Measurements from ENCODE around the gene MEGF8. TPM values are rescaled to one million over a fixed set of nuclear protein-coding genes. Genes with fewer than 3 reads are reported as not detected.

Gene MEGF8
- total and polyA plus RNA-seq, 12 donors = 7.2 to 51.9 (median 29.7) TPM

GRCh38 chr19:42343344-42344110, 18.1 kb downstream of the MEGF8 start:
- Histone ChIP-seq H3K4me1 (replicated peaks in 1 of 2) (no peaks in the 10 kb centered on the region), H3K4me3 (no peak overlapping the region), H3K27ac (no peak overlapping the region), H3K9me3 (replicated peaks in 1 of 3) (no peaks in the 10 kb centered on the region), H3K36me3 (replicated peaks in 1 of 2) (peaks cover 0 to 8% of the 10 kb centered on the region in 2 donors), H3K27me3 (no peaks in the 10 kb centered on the region)
- no peak for TF ChIP-seq CTCF (IDR thresholded peaks at IDR 0.05)
- TF ChIP-seq POLR2A (IDR thresholded peaks at IDR 0.05) = no peak
- intact Hi-C loops (cut with DNase I) = no loop called here
- WGBS, 4 donors = 84 to 92% (median 88%) methylated on average over 10 to 17 of the region's 17 CpGs
- DNase-seq = no peak

- no peak overlapping the region for H3K4me3 ChIP-seq
- peaks cover 0 to 8% of the 10 kb centered on the region in 2 donors for H3K36me3 ChIP-seq (replicated peaks in 1 of 2)
- H3K9me3 ChIP-seq (replicated peaks in 1 of 3) = no peaks in the 10 kb centered on the region
- H3K4me1 ChIP-seq (replicated peaks in 1 of 2) = no peaks in the 10 kb centered on the region
- intact Hi-C loops (cut with DNase I) = no loop called here
- TF ChIP-seq CTCF (IDR thresholded peaks at IDR 0.05) = no peak
- no peak for TF ChIP-seq POLR2A (IDR thresholded peaks at IDR 0.05)
- no peaks in the 10 kb centered on the region for H3K27me3 ChIP-seq
- H3K27ac ChIP-seq = no peak overlapping the region
- 86 to 92% (median 89%) methylated on average over 11 to 18 of the region's 18 CpGs for WGBS, 4 donors
- no peak for DNase-seq
Measured at GRCh38 chr19:42344336-42344893, 19.0 kb downstream of the MEGF8 start.

GRCh38 chr19:42345191-42345812, 19.9 kb downstream of the MEGF8 start:
- no peaks in the 10 kb centered on the region for H3K27me3 ChIP-seq
- H3K27ac ChIP-seq = no peak overlapping the region
- 85 to 87% (median 86%) methylated on average over 6 of the region's 6 CpGs for WGBS, 4 donors
- intact Hi-C loops (cut with DNase I) = no loop called here
- peak in 1 of 7 donors; percentile 13 for DNase-seq
- peaks cover 0 to 8% of the 10 kb centered on the region in 2 donors for H3K36me3 ChIP-seq (replicated peaks in 1 of 2)
- H3K9me3 ChIP-seq (replicated peaks in 1 of 3) = no peaks in the 10 kb centered on the region
- TF ChIP-seq POLR2A (IDR thresholded peaks at IDR 0.05) (no peak), CTCF (IDR thresholded peaks at IDR 0.05) (no peak)
- H3K4me3 ChIP-seq = no peak overlapping the region
- H3K4me1 ChIP-seq (replicated peaks in 1 of 2) = no peaks in the 10 kb centered on the region

- no peak for TF ChIP-seq CTCF (IDR thresholded peaks at IDR 0.05)
- TF ChIP-seq POLR2A (IDR thresholded peaks at IDR 0.05) = no peak
- 93 to 98% (median 96%) methylated on average over 14 of the region's 14 CpGs for WGBS, 4 donors
- peaks cover 0 to 17% of the 10 kb centered on the region in 2 donors for H3K36me3 ChIP-seq (replicated peaks in 1 of 2)
Measured at GRCh38 chr19:42348211-42348610, 22.8 kb downstream of the MEGF8 start.

More at GRCh38 chr19:42348211-42348610, 22.8 kb downstream of the MEGF8 start:
- H3K27me3 ChIP-seq = no peaks in the 10 kb centered on the region
- H3K9me3 ChIP-seq (replicated peaks in 1 of 3) = no peaks in the 10 kb centered on the region
- no peak overlapping the region for H3K4me3 ChIP-seq
- intact Hi-C loops (cut with DNase I) = no loop called here
- no peak overlapping the region for H3K27ac ChIP-seq
- DNase-seq = no peak
- H3K4me1 ChIP-seq (replicated peaks in 1 of 2) = no peaks in the 10 kb centered on the region
